GM12878 (cell line): Measurements from ENCODE around the gene BBLN. TPM values are rescaled to one million over a fixed set of nuclear protein-coding genes. Genes with fewer than 3 reads are reported as not detected.

Experiments used
- ATAC-seq: fragments of 200-7000 bp; cut with Tn5 transposase; 3 replicates; pipeline ENCODE4 v1.9.1; 2020; ENCODE audit warnings: mild to moderate bottlenecking, moderate library complexity
- BruUV-seq: library from RNA; stranded (reverse); fragments of 400-500 nt; replicated peaks from 2 replicates; lab custom pipeline; 2021; lab: Mats Ljungman, UMichigan
- CTCF ChIA-PET: fragments of 300-600 bp; sonication (Branson Sonifier 250); formaldehyde crosslinking; extraction: SDS; loops from one replicate; lab custom pipeline; 2021; ENCODE audit warnings: inconsistent platforms; lab: Yijun Ruan, JAX
- POLR2A ChIA-PET: fragments of 350-600 bp; formaldehyde crosslinking; extraction: SDS; loops from one replicate; lab custom pipeline; 2021; ENCODE audit warnings: inconsistent platforms; lab: Charles Lee
- RAD21 ChIA-PET: fragments of 300-600 bp; sonication (Branson Sonifier 250); formaldehyde crosslinking; loops from one replicate; lab custom pipeline; 2023; ENCODE audit warnings: antibody characterized with exemption; ENCODE audit not compliant: unreplicated experiment; lab: Charles Lee
- SMC1A ChIA-PET: fragments of 300-600 bp; sonication (Branson Sonifier 250); formaldehyde crosslinking; loops from one replicate; lab custom pipeline; 2023; ENCODE audit not compliant: unreplicated experiment, uncharacterized antibody; lab: Charles Lee
- DNase-seq: peaks from one replicate; pipeline ENCODE4 v3.0.0-alpha.2; 2011; ENCODE audit warnings: low read depth, low spot score
- FAIRE-seq: peaks from 3 replicates; lab custom pipeline; 2011; peaks lifted over from hg19 to GRCh38; lab: Jason Lieb, UNC
- H2AFZ ChIP-seq: 2 replicates; pipeline ENCODE4 v1.6.0; 2011; ENCODE audit warnings: low read depth, low read length, control low read depth; ENCODE audit not compliant: control insufficient read depth
- H3K27ac ChIP-seq: 2 replicates; pipeline ENCODE4 v1.5.1; 2011; ENCODE audit warnings: control low read depth; ENCODE audit not compliant: control insufficient read depth, insufficient read depth
- H3K27me3 ChIP-seq, 2 experiments: replicated peaks in 1 of 2; 2 replicates each; pipeline versions ENCODE4 v1.6.0 to v1.6.1; 2011; ENCODE audit warnings: low read length in 1 of 2; ENCODE audit not compliant: control insufficient read depth in 2 of 2, insufficient read depth in 2 of 2
- H3K36me3 ChIP-seq, 2 experiments: 2 replicates each; pipeline ENCODE4 v1.5.1; 2011; ENCODE audit warnings: low read length in 1 of 2; ENCODE audit not compliant: control insufficient read depth in 2 of 2, insufficient read depth in 2 of 2
- H3K4me1 ChIP-seq: 2 replicates; pipeline ENCODE4 v1.6.1; 2011; ENCODE audit warnings: mild to moderate bottlenecking, low read length, moderate library complexity, mixed read lengths; ENCODE audit not compliant: control insufficient read depth, insufficient read depth
- H3K4me2 ChIP-seq: 2 replicates; pipeline ENCODE4 v1.6.0; 2011; ENCODE audit warnings: control low read depth; ENCODE audit not compliant: control insufficient read depth, insufficient read depth
- H3K4me3 ChIP-seq: fragments of 200-600 bp; sonication (generic); 2 replicates; pipeline ENCODE4 v1.5.1; 2016
- H3K79me2 ChIP-seq: 2 replicates; pipeline ENCODE4 v1.6.0; 2011; ENCODE audit warnings: low read length; ENCODE audit not compliant: control insufficient read depth, insufficient read depth
- H3K9ac ChIP-seq: 2 replicates; pipeline ENCODE4 v1.8.0; 2011; ENCODE audit warnings: low read length, control low read depth, mixed read lengths; ENCODE audit not compliant: control insufficient read depth, insufficient read depth
- H3K9me3 ChIP-seq: replicated peaks from 3 replicates; pipeline ENCODE4 v1.5.1; 2011; ENCODE audit warnings: mild to moderate bottlenecking, low read length; ENCODE audit not compliant: control insufficient read depth, insufficient read depth
- H4K20me1 ChIP-seq: 2 replicates; pipeline ENCODE4 v1.6.0; 2011; ENCODE audit not compliant: control insufficient read depth, insufficient read depth
- BACH1 ChIP-seq: fragments of 450-650 bp; IDR thresholded peaks from 2 replicates; pipeline ENCODE4 v1.6.1; 2017; ENCODE audit warnings: mild to moderate bottlenecking, borderline replicate concordance
- CUX1 ChIP-seq: IDR thresholded peaks from 2 replicates; pipeline ENCODE4 v1.6.1; 2012; ENCODE audit warnings: improper control_type of control experiment, low read depth, low read length; ENCODE audit not compliant: insufficient replicate concordance
- KAT2A ChIP-seq: conservative IDR thresholded peaks from 2 replicates; pipeline ENCODE4 v1.6.1; 2011; ENCODE audit warnings: low read depth, low read length; ENCODE audit not compliant: control insufficient read depth
- MEF2A ChIP-seq: IDR thresholded peaks from 2 replicates; pipeline ENCODE4 v1.6.1; 2011; ENCODE audit warnings: low read depth, mild to moderate bottlenecking, low read length, moderate library complexity; ENCODE audit not compliant: insufficient read depth
- NFYA ChIP-seq: IDR thresholded peaks from 2 replicates; pipeline ENCODE4 v1.6.1; 2011; ENCODE audit warnings: low read depth, mild to moderate bottlenecking, low read length, improper control_type of control experiment, borderline replicate concordance
- NR2C1 ChIP-seq: fragments of 450-650 bp; IDR thresholded peaks from 2 replicates; pipeline ENCODE4 v1.6.1; 2017; ENCODE audit warnings: antibody characterized with exemption, mild to moderate bottlenecking, moderate library complexity
- POU2F2 ChIP-seq: IDR thresholded peaks from 3 replicates; pipeline ENCODE4 v1.6.1; 2011; ENCODE audit warnings: low read depth, mild to moderate bottlenecking, low read length, borderline replicate concordance
- PRDM15 ChIP-seq: fragments of 450-650 bp; formaldehyde crosslinking; IDR thresholded peaks from 2 replicates; pipeline ENCODE4 v1.4.0; 2020; ENCODE audit warnings: mild to moderate bottlenecking, moderate library complexity
- TARDBP ChIP-seq: IDR thresholded peaks from 2 replicates; pipeline ENCODE4 v1.6.1; 2016; ENCODE audit warnings: borderline replicate concordance
- YBX1 ChIP-seq: fragments of 450-650 bp; IDR thresholded peaks from 2 replicates; pipeline ENCODE4 v1.6.1; 2016; ENCODE audit warnings: antibody characterized with exemption
- WGBS: methylation state at CpG from one replicate; pipeline ENCODE4 v1.1.6; 2016; ENCODE audit warnings: low lambda C conversion rate; ENCODE audit not compliant: insufficient replicate concordance, insufficient coverage; ENCODE audit errors: missing lambda C conversion rate; 5-methylcytosine and 5-hydroxymethylcytosine counted together
- in situ Hi-C: fragments of 300-500 bp; cut with MboI; formaldehyde crosslinking; loops from 9 replicates; pipeline ENCODE4 v1.14.3; 2018; ENCODE audit warnings: mixed read lengths
- intact Hi-C: fragments of 100-400 bp; cut with micrococcal nuclease; formaldehyde crosslinking; loops from one replicate; pipeline ENCODE4 v1.14.2; 2022; ENCODE audit not compliant: unreplicated experiment
- polyA plus RNA-seq, 11 experiments: library from polyadenylated mRNA; depleted of rRNA in 4 of 11; unstranded in 6 of 11; stranded (reverse) in 5 of 11; fragments of >200 nt; fragmentation: Nextera tagmentation in 4 of 11; fragmentation: Illumina TruSeq in 1 of 11; extraction: Ambion mirVana in 4 of 11; extraction: Trizol in 1 of 11; gene quantifications; 1 replicate in 1 of 11; 2 replicates in 10 of 11; pipeline versions ENCODE4 v1.2.1 to v1.2.3, GENCODE V29; 2011 to 2016; ENCODE audit warnings: inconsistent platforms in 2 of 11, missing spikeins in 2 of 11, low read depth in 1 of 11
- total RNA-seq, 4 experiments: library from RNA; depleted of rRNA in 3 of 4; stranded (reverse); fragments of >200 nt in 3 of 4; fragmentation: Illumina TruSeq in 1 of 4; extraction: Trizol in 1 of 4; gene quantifications; 2 replicates each; pipeline versions ENCODE4 v1.2.1 to v1.2.3, GENCODE V29; 2013 to 2021

Gene BBLN
- total and polyA plus RNA-seq, 10 of the 15 experiments (the other 5 are each of a cell fraction or from before 2014, with no cell fraction given) = 3.8 to 194 (median 66.2) TPM

GRCh38 chr9:128169492-128169891 is 9.4 kb downstream of the BBLN start:
- no peaks in the 10 kb centered on the region for H3K9me3 ChIP-seq
- H3K9ac ChIP-seq = no peak overlapping the region
- CTCF ChIA-PET = no interaction called here
- H3K36me3 ChIP-seq = peaks cover 10 to 13% of the 10 kb centered on the region in 2 experiments; a peak in 3 of 4 replicates
- BruUV-seq = no TSS peak
- no peak for TF ChIP-seq BACH1
- TF ChIP-seq YBX1 = no peak
- no peak for TF ChIP-seq KAT2A
- no peak for TF ChIP-seq CUX1
- TF ChIP-seq NR2C1 = no peak
- TF ChIP-seq NFYA = no peak
- TF ChIP-seq MEF2A = no peak
- TF ChIP-seq PRDM15 = no peak
- no peak for TF ChIP-seq POU2F2
- no peak for TF ChIP-seq TARDBP
- TF ChIP-seq, all 136 proteins: peak for 0
- DNase-seq = no peak
- SMC1A ChIA-PET = no interaction called here
- RAD21 ChIA-PET = no interaction called here
- Histone ChIP-seq H3K27ac (no peak overlapping the region), H3K27me3 (no peaks in the 10 kb centered on the region), H3K4me1 (no peaks in the 10 kb centered on the region), H2AFZ (no peak overlapping the region), H3K4me2 (no peak overlapping the region), H3K4me3 (no peak overlapping the region), H4K20me1 (no peaks in the 10 kb centered on the region), H3K79me2 (no peaks in the 10 kb centered on the region)
- no peak for ATAC-seq
- POLR2A ChIA-PET = interaction anchor here (0.6 to 1.2 kb wide), 2 partner anchors 9 to 192 kb away, joined by 4 to 5 read pairs; partner anchors contain the start of gene BBLN
- FAIRE-seq = no peak
- in situ Hi-C loops (no loop called here), intact Hi-C loops (no loop called here)
- 90% methylated on average over 8 of the region's 8 CpGs for WGBS
